Activated CD8-positive, alpha-beta T cell treated with anti-CD3 and anti-CD28 coated beads for 36 hours (primary cell): ENCODE results near the gene PDE9A. TPM values are rescaled to one million over a fixed set of nuclear protein-coding genes. Genes with fewer than 3 reads are reported as not detected.

Source experiments
- ATAC-seq: fragments of 200-7000 bp; cut with Tn5 transposase; one replicate; pipeline ENCODE4 v1.10.0; 2021; ENCODE audit warnings: mild to moderate bottlenecking, moderate library complexity
- CTCF ChIA-PET: fragments of 350-600 bp; sonication (Branson Sonifier 250); formaldehyde crosslinking; loops from one replicate; lab custom pipeline; 2021; ENCODE audit warnings: antibody characterized with exemption; lab: Charles Lee
- POLR2A ChIA-PET: fragments of 350-600 bp; sonication (Branson Sonifier 250); formaldehyde crosslinking; loops from one replicate; lab custom pipeline; 2021; ENCODE audit warnings: antibody characterized with exemption; lab: Charles Lee
- DNase-seq: peaks from one replicate; pipeline ENCODE4 v3.0.0-alpha.2; 2020
- H3K27ac Mint-ChIP-seq: one replicate; pipeline ENCODE4 v1.8.0; 2021; ENCODE audit warnings: mild to moderate bottlenecking, mixed read lengths
- H3K27me3 Mint-ChIP-seq: one replicate; pipeline ENCODE4 v1.8.0; 2021; ENCODE audit warnings: mixed read lengths
- H3K36me3 Mint-ChIP-seq: one replicate; pipeline ENCODE4 v1.8.0; 2021; ENCODE audit warnings: low read depth, mixed read lengths
- H3K4me1 Mint-ChIP-seq: one replicate; pipeline ENCODE4 v1.8.0; 2021; ENCODE audit warnings: low read depth, mixed read lengths
- H3K4me3 Mint-ChIP-seq: one replicate; pipeline ENCODE4 v1.8.0; 2021; ENCODE audit warnings: mild to moderate bottlenecking, moderate library complexity, mixed read lengths
- H3K9me3 Mint-ChIP-seq: one replicate; pipeline ENCODE4 v1.8.0; 2021; ENCODE audit warnings: mixed read lengths
- CTCF ChIP-seq: fragments of 200-600 bp; IDR thresholded peaks from one replicate; pipeline ENCODE4 v1.8.0; 2022; ENCODE audit warnings: antibody characterized with exemption, mild to moderate bottlenecking
- intact Hi-C: fragments of 100-400 bp; cut with micrococcal nuclease; formaldehyde crosslinking; loops from one replicate; pipeline ENCODE4 v1.10.0; 2022
- total RNA-seq, 2 experiments: library from RNA; stranded (reverse); gene quantifications; one replicate each; pipeline ENCODE4 v1.2.3, GENCODE V29; 2021

Gene PDE9A
- total RNA-seq, 2 experiments from 2014 or later, result 11.1 to 11.5 TPM

- intact Hi-C loops, result no loop called here
- ATAC-seq (no peak), DNase-seq (no peak)
- Mint-ChIP-seq H3K4me1 (peaks cover 25% of the 10 kb centered on the region), H3K36me3 (no peaks in the 10 kb centered on the region), H3K27ac (no peak overlapping the region), H3K9me3 (no peaks in the 10 kb centered on the region), H3K4me3 (no peak overlapping the region), H3K27me3 (no peaks in the 10 kb centered on the region)
- TF ChIP-seq CTCF, result no peak
- ChIA-PET POLR2A (interaction anchor here (0.7 kb wide), 1 partner anchor 33 kb away, joined by 3 read pairs; no protein-coding TSS in a partner anchor), CTCF (interaction anchor here (1.3 kb wide), 1 partner anchor 24 kb away, joined by 3 read pairs; no protein-coding TSS in a partner anchor)
These were observed 95.3 kb downstream of the PDE9A start for GRCh38 chr21:42748620-42749176.

GRCh38 chr21:42750737-42751530, 97.5 kb downstream of the PDE9A start:
- no peak overlapping the region for H3K27ac Mint-ChIP-seq
- TF ChIP-seq CTCF, result no peak

GRCh38 chr21:42751866-42752265, 98.4 kb downstream of the PDE9A start:
- Mint-ChIP-seq H3K9me3 (no peaks in the 10 kb centered on the region), H3K27ac (no peak overlapping the region), H3K4me3 (no peak overlapping the region), H3K4me1 (peaks cover 14% of the 10 kb centered on the region), H3K36me3 (no peaks in the 10 kb centered on the region), H3K27me3 (no peaks in the 10 kb centered on the region)
- DNase-seq (no peak), ATAC-seq (no peak)
- POLR2A ChIA-PET, result no interaction called here
- CTCF ChIA-PET, result no interaction called here
- TF ChIP-seq CTCF, result no peak
- intact Hi-C loops, result no loop called here

More at GRCh38 chr21:42750737-42751530, 97.5 kb downstream of the PDE9A start:
- ChIA-PET CTCF (no interaction called here), POLR2A (no interaction called here)
- Mint-ChIP-seq H3K9me3 (no peaks in the 10 kb centered on the region), H3K27me3 (no peaks in the 10 kb centered on the region), H3K4me3 (no peak overlapping the region), H3K4me1 (peaks cover 23% of the 10 kb centered on the region), H3K36me3 (no peaks in the 10 kb centered on the region)
- DNase-seq (no peak), ATAC-seq (no peak)
- intact Hi-C loops, result no loop called here

- H3K9me3 Mint-ChIP-seq, result no peaks in the 10 kb centered on the region
- H3K4me1 Mint-ChIP-seq, result no peaks in the 10 kb centered on the region
- TF ChIP-seq CTCF, result no peak
- intact Hi-C loops, result no loop called here
- POLR2A ChIA-PET, result no interaction called here
- ATAC-seq (no peak), DNase-seq (no peak)
- H3K27me3 Mint-ChIP-seq, result no peaks in the 10 kb centered on the region
- H3K36me3 Mint-ChIP-seq, result no peaks in the 10 kb centered on the region
- H3K27ac Mint-ChIP-seq, result no peak overlapping the region
- CTCF ChIA-PET, result no interaction called here
- H3K4me3 Mint-ChIP-seq, result no peak overlapping the region
These were observed 100.4 kb downstream of the PDE9A start for GRCh38 chr21:42753804-42754203.
